HG03045 (cell line): ENCODE measurements around the gene TRPT1.

Source experiments
- ATAC-seq: cut with Tn5 transposase; IDR thresholded peaks from one replicate; pipeline ENCODE4 v1.9.1; 2021; ENCODE audit warnings: mild to moderate bottlenecking, moderate library complexity; ENCODE audit not compliant: unreplicated experiment

The TRPT1 gene

GRCh38 chr11:64225608-64226506, at the start of gene TRPT1, which contains the start of gene NUDT22:
TSS of gene TRPT1 (minus strand) at chr11:64226186. CDS start at chr11:64225860, 326 bp downstream.
TSS of gene NUDT22 (plus strand) at chr11:64226274. CDS start at chr11:64226653, 379 bp downstream.
- peak; percentile 41 for ATAC-seq

- ATAC-seq = no peak
Measured at GRCh38 chr11:64275031-64275800, 49.2 kb upstream of the TRPT1 start.

- ATAC-seq = peak; percentile 69
Measured at GRCh38 chr11:64269540-64270220, 43.7 kb upstream of the TRPT1 start.

- ATAC-seq = peak; percentile 19
Measured at GRCh38 chr11:64268893-64269539, 43.0 kb upstream of the TRPT1 start.

- ATAC-seq = no peak
Measured at GRCh38 chr11:64268025-64268892, 42.3 kb upstream of the TRPT1 start.

GRCh38 chr11:64267207-64267945, 41.4 kb upstream of the TRPT1 start:
- no peak for ATAC-seq

GRCh38 chr11:64266339-64266738, 40.4 kb upstream of the TRPT1 start:
- no peak for ATAC-seq

GRCh38 chr11:64265176-64266160, 39.5 kb upstream of the TRPT1 start:
- no peak for ATAC-seq

- no peak for ATAC-seq
Measured at GRCh38 chr11:64264371-64264852, 38.4 kb upstream of the TRPT1 start.

- no peak for ATAC-seq
Measured at GRCh38 chr11:64263947-64264317, 37.9 kb upstream of the TRPT1 start.

- ATAC-seq = no peak
Measured at GRCh38 chr11:64263021-64263946, 37.3 kb upstream of the TRPT1 start.

GRCh38 chr11:64262271-64263002, 36.5 kb upstream of the TRPT1 start:
- ATAC-seq = no peak

GRCh38 chr11:64261556-64262080, 35.6 kb upstream of the TRPT1 start:
- ATAC-seq = no peak

GRCh38 chr11:64260147-64260708, 34.2 kb upstream of the TRPT1 start:
- ATAC-seq = no peak

- no peak for ATAC-seq
Measured at GRCh38 chr11:64259533-64260067, 33.6 kb upstream of the TRPT1 start.
